Measurements from ENCODE around the gene ADGRV1.

- no peak for TF ChIP-seq CTCF (IDR thresholded peaks at IDR 0.05)
- no peak for TF ChIP-seq EP300 (IDR thresholded peaks at IDR 0.05)
Observed at GRCh38 chr5:90562341-90562740, 3.7 kb downstream of the ADGRV1 start.
